Neural crest cell (in vitro differentiated cells): ENCODE measurements around the gene DOK5. TPM values are rescaled to one million over a fixed set of nuclear protein-coding genes. Genes with fewer than 3 reads are reported as not detected.
A peak's percentile ranks its signal among the peaks of the same experiment; 100 is the strongest.

Experiments
- DNase-seq: peaks from one replicate; pipeline ENCODE4 v3.0.0; 2021; ENCODE audit warnings: low read depth, mixed read lengths, low spot score
- H3K27ac Mint-ChIP-seq: one replicate; pipeline ENCODE4 v1.8.0; 2021; ENCODE audit warnings: mild to moderate bottlenecking, mixed read lengths; ENCODE audit not compliant: unreplicated experiment
- H3K27me3 Mint-ChIP-seq: 2 replicates; pipeline ENCODE4 v1.8.0; 2021; ENCODE audit warnings: low read depth, mild to moderate bottlenecking, mixed read lengths
- H3K36me3 Mint-ChIP-seq: 2 replicates; pipeline ENCODE4 v1.8.0; 2021; ENCODE audit warnings: low read depth, mild to moderate bottlenecking, mixed read lengths
- H3K4me1 Mint-ChIP-seq: 2 replicates; pipeline ENCODE4 v1.8.0; 2021; ENCODE audit warnings: mixed read lengths
- H3K4me3 Mint-ChIP-seq: one replicate; pipeline ENCODE4 v1.8.0; 2021; ENCODE audit warnings: mild to moderate bottlenecking, mixed read lengths
- H3K9me3 Mint-ChIP-seq: 2 replicates; pipeline ENCODE4 v1.8.0; 2021; ENCODE audit warnings: mixed read lengths
- total RNA-seq: library from RNA; stranded (reverse); gene quantifications from 2 replicates; pipeline ENCODE4 v1.2.1, GENCODE V29; 2021
- TF ChIP-seq, protein P1 (sequence below): fragments of 200-600 bp; sonication (generic); conservative IDR thresholded peaks from 2 replicates; pipeline ENCODE4 v1.5.0; 2021; ENCODE audit warnings: antibody characterized with exemption, mild to moderate bottlenecking

DOK5 gene
- total RNA-seq, 1 donor from 2014 or later: 4.4 TPM

DNA sequence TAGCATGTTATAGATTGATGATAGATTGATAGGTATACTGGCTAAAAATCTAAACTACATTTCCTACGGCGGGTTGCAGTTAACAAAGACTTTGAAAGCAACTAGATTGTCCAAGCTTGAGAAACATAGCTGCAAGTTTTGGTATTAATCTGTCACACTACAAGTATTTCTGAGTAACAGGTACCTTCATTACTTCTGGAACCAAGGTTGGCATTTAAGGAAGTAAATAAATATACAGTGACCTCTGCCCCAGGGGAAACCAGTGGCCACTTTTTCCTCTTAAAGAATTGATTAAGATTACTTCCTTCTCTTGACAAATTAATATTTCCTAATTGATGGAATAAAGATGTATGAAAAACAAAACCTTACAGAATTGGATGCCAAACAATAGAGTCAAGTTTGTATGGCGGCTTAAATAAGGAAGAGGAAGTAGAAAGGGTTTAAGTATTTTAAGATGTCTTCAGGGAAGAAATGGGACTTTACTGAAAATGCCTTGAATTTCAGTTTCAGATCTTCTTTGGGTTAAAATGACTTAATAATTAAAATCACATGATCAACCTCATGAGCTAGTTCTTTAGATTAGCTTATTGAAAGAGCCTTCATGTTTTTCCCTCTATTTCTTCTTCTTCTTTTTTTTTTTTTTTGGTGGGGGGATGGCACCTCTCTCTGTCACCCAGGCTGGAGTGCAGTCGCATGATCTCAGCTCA is 132.8 kb downstream of the DOK5 start:
- H3K4me3 Mint-ChIP-seq: no peak overlapping the region
- no peaks in the 10 kb centered on the region for H3K36me3 Mint-ChIP-seq
- H3K9me3 Mint-ChIP-seq: no peaks in the 10 kb centered on the region
- no peak overlapping the region for H3K27ac Mint-ChIP-seq
- DNase-seq: no peak
- no peaks in the 10 kb centered on the region for H3K27me3 Mint-ChIP-seq
- no peaks in the 10 kb centered on the region for H3K4me1 Mint-ChIP-seq
- TF ChIP-seq, protein P1, sequence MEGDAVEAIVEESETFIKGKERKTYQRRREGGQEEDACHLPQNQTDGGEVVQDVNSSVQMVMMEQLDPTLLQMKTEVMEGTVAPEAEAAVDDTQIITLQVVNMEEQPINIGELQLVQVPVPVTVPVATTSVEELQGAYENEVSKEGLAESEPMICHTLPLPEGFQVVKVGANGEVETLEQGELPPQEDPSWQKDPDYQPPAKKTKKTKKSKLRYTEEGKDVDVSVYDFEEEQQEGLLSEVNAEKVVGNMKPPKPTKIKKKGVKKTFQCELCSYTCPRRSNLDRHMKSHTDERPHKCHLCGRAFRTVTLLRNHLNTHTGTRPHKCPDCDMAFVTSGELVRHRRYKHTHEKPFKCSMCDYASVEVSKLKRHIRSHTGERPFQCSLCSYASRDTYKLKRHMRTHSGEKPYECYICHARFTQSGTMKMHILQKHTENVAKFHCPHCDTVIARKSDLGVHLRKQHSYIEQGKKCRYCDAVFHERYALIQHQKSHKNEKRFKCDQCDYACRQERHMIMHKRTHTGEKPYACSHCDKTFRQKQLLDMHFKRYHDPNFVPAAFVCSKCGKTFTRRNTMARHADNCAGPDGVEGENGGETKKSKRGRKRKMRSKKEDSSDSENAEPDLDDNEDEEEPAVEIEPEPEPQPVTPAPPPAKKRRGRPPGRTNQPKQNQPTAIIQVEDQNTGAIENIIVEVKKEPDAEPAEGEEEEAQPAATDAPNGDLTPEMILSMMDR: no peak

DNA sequence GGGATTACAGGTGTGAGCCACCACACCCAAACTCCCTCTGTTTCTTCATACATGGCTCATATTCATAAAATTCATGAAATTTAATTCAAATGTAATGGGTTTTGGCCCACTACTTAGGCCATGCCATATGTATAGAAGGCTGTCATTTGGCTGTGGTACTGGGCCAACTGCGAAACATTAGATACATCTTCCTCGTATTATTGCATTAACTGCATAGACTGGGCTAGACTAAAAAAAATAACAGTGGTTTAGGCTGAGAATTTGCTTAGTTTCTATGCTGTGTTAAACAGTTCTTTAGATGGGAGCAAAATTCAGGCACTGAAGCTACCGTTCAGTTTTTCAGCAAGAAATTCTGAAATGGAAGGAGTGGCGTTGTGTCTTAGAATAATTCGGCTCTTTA is 133.6 kb downstream of the DOK5 start:
- Mint-ChIP-seq H3K27ac (no peak overlapping the region), H3K4me1 (no peaks in the 10 kb centered on the region), H3K4me3 (no peak overlapping the region), H3K27me3 (no peaks in the 10 kb centered on the region), H3K9me3 (no peaks in the 10 kb centered on the region), H3K36me3 (no peaks in the 10 kb centered on the region)
- TF ChIP-seq, protein P1: no peak
- no peak for DNase-seq

DNA sequence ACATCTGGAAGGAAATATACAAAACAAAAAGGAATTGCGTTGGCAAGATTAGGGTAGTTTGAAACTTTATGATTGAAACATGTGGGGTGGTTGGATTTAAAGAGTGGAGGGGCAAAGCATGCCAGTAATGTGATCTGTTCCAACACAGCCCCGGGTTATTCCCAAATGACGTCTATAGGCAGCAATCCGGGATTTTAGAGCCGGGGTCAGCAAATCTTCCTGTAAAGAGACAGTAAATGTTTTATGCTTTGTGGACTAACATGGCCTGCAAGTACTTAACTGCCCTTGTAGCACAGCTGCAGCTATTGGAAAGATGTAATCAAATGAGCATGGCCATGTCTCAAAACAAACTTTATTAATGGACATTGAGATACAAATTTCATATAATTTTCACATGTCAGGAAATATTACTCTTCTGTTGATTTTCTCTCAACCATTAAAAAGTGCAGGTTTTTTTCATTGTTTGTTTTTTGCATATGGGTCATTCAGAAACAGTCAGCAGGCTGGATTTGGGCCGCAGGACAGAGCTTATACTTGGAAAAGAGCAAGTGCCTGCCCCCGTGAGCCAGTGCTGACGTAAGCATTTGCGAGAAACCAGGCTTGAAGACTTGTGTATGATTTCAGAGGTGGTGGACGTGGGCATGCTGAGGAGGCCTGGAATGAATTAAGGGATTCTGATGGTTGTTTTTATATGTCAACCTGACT is 136.5 kb downstream of the DOK5 start:
- TF ChIP-seq, protein P1: no peak
- no peaks in the 10 kb centered on the region for H3K36me3 Mint-ChIP-seq
- no peak overlapping the region for H3K27ac Mint-ChIP-seq
- no peaks in the 10 kb centered on the region for H3K27me3 Mint-ChIP-seq
- no peaks in the 10 kb centered on the region for H3K9me3 Mint-ChIP-seq
- H3K4me1 Mint-ChIP-seq: no peaks in the 10 kb centered on the region
- no peak for DNase-seq
- H3K4me3 Mint-ChIP-seq: no peak overlapping the region

DNA sequence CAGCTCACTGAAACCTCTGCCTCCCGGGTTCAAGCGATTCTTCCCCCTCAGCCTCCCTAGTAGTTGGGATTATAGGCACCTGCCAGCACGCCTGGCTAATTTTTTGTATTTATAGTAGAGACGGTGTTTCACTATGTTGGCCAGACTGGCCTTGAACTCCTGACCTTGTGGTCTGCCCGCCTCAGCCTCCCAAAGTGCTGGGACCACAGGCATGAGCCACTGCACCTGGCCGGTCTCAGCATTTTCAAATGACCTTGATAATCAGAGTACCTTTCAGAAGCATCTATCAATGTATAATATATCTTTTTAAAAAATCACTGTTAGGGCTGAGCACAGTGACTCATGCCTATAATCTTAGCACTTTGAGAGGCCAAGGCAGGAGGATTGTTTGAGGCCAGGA is 143.0 kb downstream of the DOK5 start:
- no peak for DNase-seq
- no peaks in the 10 kb centered on the region for H3K9me3 Mint-ChIP-seq
- H3K27ac Mint-ChIP-seq: no peak overlapping the region
- no peak overlapping the region for H3K4me3 Mint-ChIP-seq
- peaks cover 25% of the 10 kb centered on the region for H3K4me1 Mint-ChIP-seq
- no peaks in the 10 kb centered on the region for H3K36me3 Mint-ChIP-seq
- H3K27me3 Mint-ChIP-seq: no peaks in the 10 kb centered on the region
- TF ChIP-seq, protein P1: no peak

DNA sequence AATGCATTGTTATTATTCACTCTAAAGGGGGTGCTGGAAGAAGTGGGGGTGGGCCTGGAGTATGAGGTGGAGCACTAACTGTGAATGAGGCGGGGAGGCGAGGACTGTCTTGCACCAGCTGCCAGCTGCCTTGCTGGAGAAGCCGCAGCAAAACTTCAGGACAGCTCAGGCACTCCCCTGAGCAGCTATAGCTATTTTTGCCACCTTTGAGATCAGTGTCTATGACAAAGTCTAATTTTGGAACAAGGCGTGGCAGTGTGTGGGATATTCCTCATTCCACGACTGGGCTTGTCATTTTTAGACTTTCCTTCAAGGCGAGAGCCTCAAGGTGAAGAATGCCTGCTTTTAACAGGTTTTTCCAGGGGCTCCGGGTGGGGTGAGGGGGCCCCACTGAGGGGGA is 143.8 kb downstream of the DOK5 start:
- no peaks in the 10 kb centered on the region for H3K9me3 Mint-ChIP-seq
- no peaks in the 10 kb centered on the region for H3K36me3 Mint-ChIP-seq
- H3K27ac Mint-ChIP-seq: peak overlapping the region; percentile 87
- no peak overlapping the region for H3K4me3 Mint-ChIP-seq
- no peak for DNase-seq
- TF ChIP-seq, protein P1: no peak
- H3K27me3 Mint-ChIP-seq: no peaks in the 10 kb centered on the region
- H3K4me1 Mint-ChIP-seq: peaks cover 31% of the 10 kb centered on the region
